K562 (cell line): Measurements from ENCODE around the gene SDC1. TPM values are rescaled to one million over a fixed set of nuclear protein-coding genes. Genes with fewer than 3 reads are reported as not detected.

Experiments
- BCOR ChIP-seq: fragments of 450-650 bp; IDR thresholded peaks from 2 replicates; pipeline ENCODE4 v1.6.1; 2016
- CBFB ChIP-seq: sonication (generic); formaldehyde crosslinking; IDR thresholded peaks from 2 replicates; pipeline ENCODE4 v1.4.0; 2020; ENCODE audit warnings: mild to moderate bottlenecking, missing genetic modification reagents
- CREB3 ChIP-seq: fragments of 450-650 bp; conservative IDR thresholded peaks from 2 replicates; pipeline ENCODE4 v1.6.1; 2016; ENCODE audit warnings: missing genetic modification characterization, low read depth, mild to moderate bottlenecking, missing compliant biosample characterization, moderate library complexity
- CREB3L1 ChIP-seq: fragments of 450-650 bp; IDR thresholded peaks from 2 replicates; pipeline ENCODE4 v1.6.1; 2014; ENCODE audit warnings: low read depth, mild to moderate bottlenecking, moderate library complexity, borderline replicate concordance
- GABPB2 ChIP-seq: fragments of 250-450 bp; sonication (Bioruptor Pico); conservative IDR thresholded peaks from 2 replicates; pipeline ENCODE4 v1.5.1; 2021; ENCODE audit warnings: mild to moderate bottlenecking
- LARP7 ChIP-seq: fragments of 450-650 bp; IDR thresholded peaks from 2 replicates; pipeline ENCODE4 v1.6.1; 2016
- NCOA2 ChIP-seq, 2 experiments: fragments of 450-650 bp; IDR thresholded peaks; 2 replicates each; pipeline ENCODE4 v1.6.1; 2018; ENCODE audit warnings: mild to moderate bottlenecking in 2 of 2, moderate library complexity in 1 of 2; ENCODE audit not compliant: partially characterized antibody in 2 of 2
- NCOA6 ChIP-seq: fragments of 450-650 bp; IDR thresholded peaks from 2 replicates; pipeline ENCODE4 v1.6.1; 2017; ENCODE audit warnings: mild to moderate bottlenecking
- NEUROD1 ChIP-seq: fragments of 150-350 bp; IDR thresholded peaks from 2 replicates; pipeline ENCODE4 v1.6.1; 2014; ENCODE audit warnings: borderline replicate concordance, low read length, low read depth; ENCODE audit not compliant: partially characterized antibody
- NKRF ChIP-seq: fragments of 450-650 bp; IDR thresholded peaks from 2 replicates; pipeline ENCODE4 v1.6.1; 2016; ENCODE audit warnings: borderline replicate concordance
- OTX1 ChIP-seq: fragments of 450-650 bp; formaldehyde crosslinking; IDR thresholded peaks from 2 replicates; pipeline ENCODE4 v1.4.0; 2022; ENCODE audit warnings: mild to moderate bottlenecking
- SAP30 ChIP-seq: fragments of 200-600 bp; sonication (generic); IDR thresholded peaks from 2 replicates; pipeline ENCODE4 v1.6.1; 2012; ENCODE audit warnings: borderline replicate concordance, low read depth, mild to moderate bottlenecking, moderate library complexity, low read length, control low read depth, inconsistent platforms; ENCODE audit not compliant: insufficient read depth, poor library complexity, severe bottlenecking
- SP1 ChIP-seq: sonication (generic); formaldehyde crosslinking; IDR thresholded peaks from 2 replicates; pipeline ENCODE4 v1.8.1; 2022; ENCODE audit warnings: mild to moderate bottlenecking, missing genetic modification reagents
- SRSF9 ChIP-seq: fragments of 200-400 bp; formaldehyde crosslinking; IDR thresholded peaks from 2 replicates; pipeline ENCODE4 v1.6.1; 2017; ENCODE audit warnings: low read depth, low read length, borderline replicate concordance
- WHSC1 ChIP-seq: IDR thresholded peaks from one replicate; pipeline ENCODE4 v1.6.1; 2012; ENCODE audit warnings: low read length, control low read depth, inconsistent platforms
- ZBTB17 ChIP-seq: fragments of 450-650 bp; formaldehyde crosslinking; IDR thresholded peaks from 2 replicates; pipeline ENCODE4 v1.4.0; 2020; ENCODE audit warnings: mild to moderate bottlenecking
- ZNF124 ChIP-seq: sonication (generic); formaldehyde crosslinking; IDR thresholded peaks from 2 replicates; pipeline ENCODE4 v1.8.1; 2022; ENCODE audit warnings: missing genetic modification reagents
- ZNF133 ChIP-seq: fragments of 250-450 bp; sonication (Bioruptor Pico); IDR thresholded peaks from 2 replicates; pipeline ENCODE4 v1.4.0; 2020; ENCODE audit warnings: mild to moderate bottlenecking
- ZNF830 ChIP-seq: fragments of 250-450 bp; sonication (Bioruptor Pico); IDR thresholded peaks from 2 replicates; pipeline ENCODE4 v1.5.0; 2021; ENCODE audit warnings: mild to moderate bottlenecking
- polyA plus RNA-seq, 8 experiments: library from polyadenylated mRNA; depleted of rRNA in 4 of 8; stranded (reverse) in 5 of 8; unstranded in 3 of 8; fragments of >200 nt; fragmentation: Nextera tagmentation in 2 of 8; fragmentation: Illumina TruSeq in 1 of 8; extraction: Ambion mirVana in 2 of 8; extraction: Trizol in 1 of 8; gene quantifications; 2 replicates each; pipeline versions ENCODE4 v1.2.1 to v1.2.3, GENCODE V29; 2011 to 2014; ENCODE audit warnings: inconsistent platforms in 1 of 8, missing spikeins in 1 of 8
- total RNA-seq, 7 experiments: library from RNA; depleted of rRNA in 6 of 7; stranded (reverse); fragments of >200 nt in 6 of 7; fragmentation: Illumina TruSeq in 2 of 7; extraction: Trizol in 2 of 7; gene quantifications; 2 replicates each; pipeline versions ENCODE4 v1.2.1 to v1.2.3, GENCODE V29; 2011 to 2021; ENCODE audit warnings: low replicate concordance in 1 of 7
- TF ChIP-seq, protein P1 (sequence below): fragments of 200-800 bp; sonication (Bioruptor generic); IDR thresholded peaks from 2 replicates; pipeline ENCODE4 v1.6.1; 2017; ENCODE audit warnings: missing genetic modification characterization, missing compliant biosample characterization
- TF ChIP-seq, protein P2 (sequence below): fragments of 450-650 bp; formaldehyde crosslinking; IDR thresholded peaks from 2 replicates; pipeline ENCODE4 v1.4.0; 2020; ENCODE audit warnings: mild to moderate bottlenecking
- TF ChIP-seq, protein P3 (sequence below): fragments of 250-450 bp; sonication (Bioruptor Pico); IDR thresholded peaks from 2 replicates; pipeline ENCODE4 v1.9.0; 2021; ENCODE audit warnings: mild to moderate bottlenecking

SDC1 gene
- total and polyA plus RNA-seq, 9 of the 15 experiments (the other 6 are each of a cell fraction or from before 2014, with no cell fraction given), result 0.06 to 2.7 (median 0.49) TPM

GRCh38 chr2:20182241-20182931, 42.5 kb downstream of the SDC1 start (continued):
- TF ChIP-seq NKRF (no peak), GABPB2 (no peak), SP1 (CRISPR knock-in tag) (peak; percentile 31; the same call in 1 of the 2 replicates), ZNF133 (CRISPR knock-in tag) (no peak), NCOA2 (IDR thresholded peaks at IDR 0.05; ENCODE audit: partially characterized antibody in 2 of 2) (no peak), WHSC1 (no peak), ZNF830 (CRISPR knock-in tag) (no peak), OTX1 (no peak), NCOA6 (no peak), BCOR (peak; percentile 47; the same call in 1 of the 2 replicates), CREB3L1 (peak; percentile 25; the same call in 1 of the 2 replicates), SAP30 (no peak), ZBTB17 (CRISPR knock-in tag) (0 out of 2 replicates have a peak, but pooled peaks have one; percentile 17), ZNF124 (CRISPR knock-in tag) (no peak), SRSF9 (no peak), CBFB (CRISPR knock-in tag) (no peak), LARP7 (no peak), NEUROD1 (peak; percentile 38), CREB3 (tag) (no peak)
- TF ChIP-seq, protein P1, sequence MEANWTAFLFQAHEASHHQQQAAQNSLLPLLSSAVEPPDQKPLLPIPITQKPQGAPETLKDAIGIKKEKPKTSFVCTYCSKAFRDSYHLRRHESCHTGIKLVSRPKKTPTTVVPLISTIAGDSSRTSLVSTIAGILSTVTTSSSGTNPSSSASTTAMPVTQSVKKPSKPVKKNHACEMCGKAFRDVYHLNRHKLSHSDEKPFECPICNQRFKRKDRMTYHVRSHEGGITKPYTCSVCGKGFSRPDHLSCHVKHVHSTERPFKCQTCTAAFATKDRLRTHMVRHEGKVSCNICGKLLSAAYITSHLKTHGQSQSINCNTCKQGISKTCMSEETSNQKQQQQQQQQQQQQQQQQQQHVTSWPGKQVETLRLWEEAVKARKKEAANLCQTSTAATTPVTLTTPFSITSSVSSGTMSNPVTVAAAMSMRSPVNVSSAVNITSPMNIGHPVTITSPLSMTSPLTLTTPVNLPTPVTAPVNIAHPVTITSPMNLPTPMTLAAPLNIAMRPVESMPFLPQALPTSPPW, result peak; percentile 48
- TF ChIP-seq, protein P2, sequence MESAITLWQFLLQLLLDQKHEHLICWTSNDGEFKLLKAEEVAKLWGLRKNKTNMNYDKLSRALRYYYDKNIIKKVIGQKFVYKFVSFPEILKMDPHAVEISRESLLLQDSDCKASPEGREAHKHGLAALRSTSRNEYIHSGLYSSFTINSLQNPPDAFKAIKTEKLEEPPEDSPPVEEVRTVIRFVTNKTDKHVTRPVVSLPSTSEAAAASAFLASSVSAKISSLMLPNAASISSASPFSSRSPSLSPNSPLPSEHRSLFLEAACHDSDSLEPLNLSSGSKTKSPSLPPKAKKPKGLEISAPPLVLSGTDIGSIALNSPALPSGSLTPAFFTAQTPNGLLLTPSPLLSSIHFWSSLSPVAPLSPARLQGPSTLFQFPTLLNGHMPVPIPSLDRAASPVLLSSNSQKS (CRISPR knock-in tag), result no peak
- TF ChIP-seq, protein P3, sequence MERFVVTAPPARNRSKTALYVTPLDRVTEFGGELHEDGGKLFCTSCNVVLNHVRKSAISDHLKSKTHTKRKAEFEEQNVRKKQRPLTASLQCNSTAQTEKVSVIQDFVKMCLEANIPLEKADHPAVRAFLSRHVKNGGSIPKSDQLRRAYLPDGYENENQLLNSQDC (CRISPR knock-in tag), result no peak
